BE2C (cell line): Measurements from ENCODE around the gene CRHR1. TPM values are rescaled to one million over a fixed set of nuclear protein-coding genes. Genes with fewer than 3 reads are reported as not detected.

ENCODE experiments used
- DNase-seq: peaks from one replicate; pipeline ENCODE4 v3.0.0-alpha.2; 2020
- H3K27me3 ChIP-seq: fragments of 250-450 bp; sonication (Bioruptor Pico); 2 replicates; pipeline ENCODE4 v1.5.1; 2020; ENCODE audit warnings: mild to moderate bottlenecking
- H3K36me3 ChIP-seq: fragments of 250-450 bp; sonication (Bioruptor Pico); 2 replicates; pipeline ENCODE4 v1.5.1; 2020; ENCODE audit warnings: mild to moderate bottlenecking
- H3K4me1 ChIP-seq: fragments of 250-450 bp; sonication (Bioruptor Pico); 2 replicates; pipeline ENCODE4 v1.5.1; 2020
- H3K4me3 ChIP-seq: 2 replicates; pipeline ENCODE4 v1.5.1; 2011; ENCODE audit warnings: low read depth, low read length
- H3K9me3 ChIP-seq: fragments of 250-450 bp; sonication (Bioruptor Pico); 2 replicates; pipeline ENCODE4 v1.5.1; 2020
- CTCF ChIP-seq: IDR thresholded peaks from 2 replicates; pipeline ENCODE4 v1.5.1; 2012; ENCODE audit warnings: mild to moderate bottlenecking, low read depth, low read length
- polyA plus RNA-seq: library from polyadenylated mRNA; unstranded; fragments of >200 nt; gene quantifications from one replicate; pipeline ENCODE4 v1.2.1, GENCODE V29; 2012; ENCODE audit warnings: low read depth, missing spikeins; ENCODE audit not compliant: insufficient read length, insufficient read depth

Gene CRHR1
- not detected for polyA plus RNA-seq

- Histone ChIP-seq H3K36me3 (no peaks in the 10 kb centered on the region), H3K27me3 (peaks cover 89% of the 10 kb centered on the region), H3K4me1 (no peaks in the 10 kb centered on the region), H3K9me3 (no peaks in the 10 kb centered on the region), H3K4me3 (peak within 1 kb of the TSS; percentile 38)
- no peak for TF ChIP-seq CTCF
- DNase-seq: no peak
These were observed at the start of gene CRHR1 for GRCh38 chr17:45784293-45784740. Gene CRHR1, plus strand, starts transcription at chr17:45784320. Its CDS starts 225 bp downstream, at chr17:45784545.

GRCh38 chr17:45734598-45734997 is 49.5 kb upstream of the CRHR1 start:
- no peaks in the 10 kb centered on the region for H3K36me3 ChIP-seq
- DNase-seq: no peak

GRCh38 chr17:45735488-45735887 is 48.6 kb upstream of the CRHR1 start:
- Histone ChIP-seq H3K27me3 (no peaks in the 10 kb centered on the region; the same call in 1 of the 2 replicates), H3K4me3 (no peak overlapping the region), H3K36me3 (no peaks in the 10 kb centered on the region), H3K4me1 (no peaks in the 10 kb centered on the region), H3K9me3 (no peaks in the 10 kb centered on the region; the same call in 1 of the 2 replicates)
- no peak for DNase-seq
- TF ChIP-seq CTCF: no peak

More at GRCh38 chr17:45734598-45734997, 49.5 kb upstream of the CRHR1 start:
- Histone ChIP-seq H3K9me3 (no peaks in the 10 kb centered on the region; the same call in 1 of the 2 replicates), H3K27me3 (no peaks in the 10 kb centered on the region; the same call in 1 of the 2 replicates), H3K4me3 (no peak overlapping the region), H3K4me1 (no peaks in the 10 kb centered on the region)
- TF ChIP-seq CTCF: no peak

- Histone ChIP-seq H3K36me3 (no peaks in the 10 kb centered on the region), H3K4me3 (no peak overlapping the region), H3K4me1 (0 out of 2 replicates have a peak, but pooled peaks cover 3% of the 10 kb centered on the region), H3K27me3 (peaks cover 31% of the 10 kb centered on the region), H3K9me3 (no peaks in the 10 kb centered on the region)
- DNase-seq: no peak
- no peak for TF ChIP-seq CTCF
These were observed 44.3 kb upstream of the CRHR1 start for GRCh38 chr17:45739786-45740185.

GRCh38 chr17:45740553-45741330 is 43.4 kb upstream of the CRHR1 start:
- H3K9me3 ChIP-seq: no peaks in the 10 kb centered on the region

More at GRCh38 chr17:45740553-45741330, 43.4 kb upstream of the CRHR1 start:
- H3K4me1 ChIP-seq: 0 out of 2 replicates have a peak, but pooled peaks cover 3% of the 10 kb centered on the region
- peaks cover 31% of the 10 kb centered on the region for H3K27me3 ChIP-seq
- peak; percentile 89 for DNase-seq
- TF ChIP-seq CTCF: peak; percentile 10; the same call in 1 of the 2 replicates
- peak overlapping the region; percentile 43 for H3K4me3 ChIP-seq
- H3K36me3 ChIP-seq: no peaks in the 10 kb centered on the region
